Testis (tissue), 3 donors: Measurements from ENCODE around the gene CA5A. TPM values are rescaled to one million over a fixed set of nuclear protein-coding genes. Genes with fewer than 3 reads are reported as not detected.

ENCODE experiments used
- DNase-seq: peaks from one replicate; pipeline ENCODE4 v3.0.0-alpha.2; 2019
- H3K27ac ChIP-seq, 2 donors: fragments of 200-600 bp; sonication (generic); one replicate each; pipeline ENCODE4 v1.5.1; 2019
- H3K27me3 ChIP-seq: fragments of 200-600 bp; sonication (generic); one replicate; pipeline ENCODE4 v1.5.1; 2019
- H3K36me3 ChIP-seq: fragments of 200-600 bp; sonication (generic); one replicate; pipeline ENCODE4 v1.5.1; 2017; ENCODE audit warnings: low read depth; ENCODE audit errors: missing control alignments
- H3K4me1 ChIP-seq: fragments of 200-600 bp; sonication (generic); one replicate; pipeline ENCODE4 v1.5.1; 2019
- H3K4me3 ChIP-seq, 2 donors: fragments of 200-600 bp; sonication (generic); one replicate each; pipeline ENCODE4 v1.5.1; 2017 to 2019
- H3K9me3 ChIP-seq: fragments of 200-600 bp; sonication (generic); one replicate; pipeline ENCODE4 v1.5.1; 2017
- POLR2A ChIP-seq: fragments of 450-650 bp; IDR thresholded peaks from one replicate; pipeline ENCODE4 v1.6.1; 2017; ENCODE audit warnings: antibody characterized with exemption, mild to moderate bottlenecking, moderate library complexity
- WGBS, 2 donors: methylation state at CpG; one replicate each; pipeline ENCODE4 v1.1.5; 2018; 5-methylcytosine and 5-hydroxymethylcytosine counted together
- intact Hi-C: fragments of 100-400 bp; cut with DNase I; formaldehyde crosslinking; loops from one replicate; pipeline ENCODE4 v1.15.1; 2023; ENCODE audit warnings: low total_unique reads
- polyA plus RNA-seq: library from polyadenylated mRNA; stranded (reverse); fragments of 350-450 nt; fragmentation: Illumina TruSeq; extraction: RNeasy Lipid Tissue Mini Kit (QIAGEN cat#74804); gene quantifications from one replicate; pipeline ENCODE4 v1.2.3, GENCODE V29; 2014; ENCODE audit warnings: low read depth, low replicate concordance; ENCODE audit not compliant: insufficient read depth
- total RNA-seq, 2 donors: library from RNA; depleted of rRNA; stranded (reverse); fragments of >200 nt; gene quantifications; one replicate each; pipeline ENCODE4 v1.2.3, GENCODE V29; 2016
- TF ChIP-seq, protein P1 (sequence below), 3 experiments: fragments of 450-650 bp in 2 of 3; fragments of 200-600 bp in 1 of 3; sonication (generic) in 1 of 3; IDR thresholded peaks; one replicate each; pipeline ENCODE4 v1.5.1; 2016 to 2019; ENCODE audit warnings: antibody characterized with exemption in 3 of 3, mild to moderate bottlenecking in 2 of 3, moderate library complexity in 1 of 3

Gene CA5A
- total and polyA plus RNA-seq, 3 donors from 2014 or later = not detected

- intact Hi-C loops = no loop called here
- Histone ChIP-seq H3K4me1 (peaks cover 18% of the 10 kb centered on the region), H3K36me3 (no peaks in the 10 kb centered on the region), H3K27me3 (no peaks in the 10 kb centered on the region), H3K9me3 (no peaks in the 10 kb centered on the region), H3K4me3 (no peak overlapping the region), H3K27ac (peak overlapping the region in 1 of 2 donors; percentile 44)
- no peak for DNase-seq
- WGBS, 2 donors = 83 to 88% methylated on average over 16 to 18 of the region's 18 CpGs
- TF ChIP-seq, protein P1, sequence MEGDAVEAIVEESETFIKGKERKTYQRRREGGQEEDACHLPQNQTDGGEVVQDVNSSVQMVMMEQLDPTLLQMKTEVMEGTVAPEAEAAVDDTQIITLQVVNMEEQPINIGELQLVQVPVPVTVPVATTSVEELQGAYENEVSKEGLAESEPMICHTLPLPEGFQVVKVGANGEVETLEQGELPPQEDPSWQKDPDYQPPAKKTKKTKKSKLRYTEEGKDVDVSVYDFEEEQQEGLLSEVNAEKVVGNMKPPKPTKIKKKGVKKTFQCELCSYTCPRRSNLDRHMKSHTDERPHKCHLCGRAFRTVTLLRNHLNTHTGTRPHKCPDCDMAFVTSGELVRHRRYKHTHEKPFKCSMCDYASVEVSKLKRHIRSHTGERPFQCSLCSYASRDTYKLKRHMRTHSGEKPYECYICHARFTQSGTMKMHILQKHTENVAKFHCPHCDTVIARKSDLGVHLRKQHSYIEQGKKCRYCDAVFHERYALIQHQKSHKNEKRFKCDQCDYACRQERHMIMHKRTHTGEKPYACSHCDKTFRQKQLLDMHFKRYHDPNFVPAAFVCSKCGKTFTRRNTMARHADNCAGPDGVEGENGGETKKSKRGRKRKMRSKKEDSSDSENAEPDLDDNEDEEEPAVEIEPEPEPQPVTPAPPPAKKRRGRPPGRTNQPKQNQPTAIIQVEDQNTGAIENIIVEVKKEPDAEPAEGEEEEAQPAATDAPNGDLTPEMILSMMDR (IDR thresholded peaks at IDR 0.05) = no peak
- no peak for TF ChIP-seq POLR2A
These were observed 19.2 kb upstream of the CA5A start for GRCh38 chr16:87955302-87956097.

DNA sequence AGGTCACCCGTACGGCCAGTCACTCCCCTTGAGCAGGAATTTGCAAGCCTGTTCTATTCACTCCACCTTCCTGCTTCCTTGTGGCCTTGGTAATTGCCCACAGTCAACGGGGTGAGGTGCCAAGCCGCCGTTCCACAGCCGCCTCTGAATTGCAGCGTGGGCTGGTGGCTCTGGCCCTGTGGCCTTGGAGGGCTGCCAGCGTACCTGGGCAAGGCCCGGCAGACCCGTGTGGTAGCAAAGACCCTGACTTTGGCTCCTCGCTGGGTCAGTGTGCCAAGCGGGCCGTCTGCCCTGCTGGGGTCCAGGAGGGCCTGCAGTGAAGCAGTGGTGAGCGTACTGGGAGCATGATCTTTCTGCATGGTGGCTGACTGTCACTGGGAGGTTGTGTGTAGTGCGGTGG lies 18.5 kb upstream of the CA5A start:
- WGBS, 2 donors = 71% methylated on average over 8 to 12 of the region's 15 CpGs
- Histone ChIP-seq H3K4me1 (peaks cover 18% of the 10 kb centered on the region), H3K36me3 (no peaks in the 10 kb centered on the region), H3K9me3 (no peaks in the 10 kb centered on the region), H3K27me3 (no peaks in the 10 kb centered on the region), H3K4me3 (no peak overlapping the region), H3K27ac (peak overlapping the region in 1 of 2 donors; percentile 44)
- TF ChIP-seq POLR2A = no peak
- TF ChIP-seq, protein P1 (IDR thresholded peaks at IDR 0.05) = no peak
- DNase-seq = no peak
- intact Hi-C loops = no loop called here

DNA sequence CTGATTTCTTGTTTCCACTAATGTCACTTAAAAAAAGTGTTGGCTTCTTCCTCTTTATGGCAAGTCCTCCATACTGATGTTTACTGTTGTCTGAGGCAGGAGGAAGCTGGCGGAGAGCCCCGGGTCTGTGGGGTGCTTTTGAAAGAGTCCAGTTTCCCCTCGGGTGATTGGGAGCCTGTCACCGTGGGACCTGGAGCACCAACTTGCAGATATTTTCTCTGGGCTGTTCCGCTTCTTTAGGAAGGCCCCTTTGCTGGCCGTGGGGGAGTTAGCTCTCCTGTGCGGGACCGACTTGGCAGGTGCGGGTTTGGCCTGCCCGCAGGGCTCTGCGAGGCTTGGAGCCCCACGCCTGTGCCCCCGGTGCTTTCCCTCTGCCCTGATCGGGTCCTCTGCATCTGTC lies 18.0 kb upstream of the CA5A start:
- H3K27ac ChIP-seq = peak overlapping the region; percentile 10 to 44
- no peaks in the 10 kb centered on the region for H3K9me3 ChIP-seq
- TF ChIP-seq, protein P1 (IDR thresholded peaks at IDR 0.05) = no peak
- TF ChIP-seq POLR2A = no peak
- H3K27me3 ChIP-seq = no peaks in the 10 kb centered on the region
- H3K36me3 ChIP-seq = no peaks in the 10 kb centered on the region
- intact Hi-C loops = no loop called here
- DNase-seq = no peak
- no peak overlapping the region for H3K4me3 ChIP-seq
- peaks cover 18% of the 10 kb centered on the region for H3K4me1 ChIP-seq
- WGBS, 2 donors = 76% methylated on average over 14 of the region's 14 CpGs

- DNase-seq = no peak
- Histone ChIP-seq H3K27me3 (no peaks in the 10 kb centered on the region), H3K36me3 (no peaks in the 10 kb centered on the region), H3K27ac (peak overlapping the region; percentile 10 to 62), H3K9me3 (no peaks in the 10 kb centered on the region), H3K4me3 (no peak overlapping the region), H3K4me1 (peaks cover 18% of the 10 kb centered on the region)
- no peak for TF ChIP-seq POLR2A
- TF ChIP-seq, protein P1 (IDR thresholded peaks at IDR 0.05) = no peak
- 73 to 76% methylated on average over 15 of the region's 15 CpGs for WGBS, 2 donors
- intact Hi-C loops = no loop called here
These were observed 17.2 kb upstream of the CA5A start for GRCh38 chr16:87953308-87954215.
